Measurements from ENCODE around the gene SCN10A.

The SCN10A gene

GRCh38 chr3:38717355-38718240, 98.4 kb downstream of the SCN10A start:
- no peak for DNase-seq

- no peak for DNase-seq
Observed at GRCh38 chr3:38713121-38713520, 102.9 kb downstream of the SCN10A start.

- DNase-seq: no peak
Observed at GRCh38 chr3:38711321-38711720, 104.7 kb downstream of the SCN10A start.

GRCh38 chr3:38707730-38708129, 108.3 kb downstream of the SCN10A start:
- no peak for DNase-seq

GRCh38 chr3:38706961-38707360, 109.1 kb downstream of the SCN10A start:
- no peak for DNase-seq

- DNase-seq: no peak
Observed at GRCh38 chr3:38702231-38702630, 113.8 kb downstream of the SCN10A start.

GRCh38 chr3:38698760-38699159, 117.3 kb downstream of the SCN10A start:
- DNase-seq: no peak

GRCh38 chr3:38698061-38698460, 118.0 kb downstream of the SCN10A start:
- DNase-seq: no peak

- no peak for DNase-seq
Observed at GRCh38 chr3:38696034-38696433, 120.0 kb downstream of the SCN10A start.

- no peak for DNase-seq
Observed at GRCh38 chr3:38690185-38690584, 125.8 kb downstream of the SCN10A start.

- DNase-seq: no peak
Observed at GRCh38 chr3:38689774-38690173, 126.2 kb downstream of the SCN10A start.

GRCh38 chr3:38689346-38689745, 126.7 kb downstream of the SCN10A start:
- DNase-seq: no peak

GRCh38 chr3:38687321-38687720, 128.7 kb downstream of the SCN10A start:
- DNase-seq: no peak

- no peak for DNase-seq
Observed at GRCh38 chr3:38684546-38684945, 131.5 kb downstream of the SCN10A start.

GRCh38 chr3:38669668-38670067, 146.3 kb downstream of the SCN10A start:
- no peak for DNase-seq

GRCh38 chr3:38662544-38662943, 153.5 kb downstream of the SCN10A start:
- DNase-seq: no peak

- DNase-seq: no peak
Observed at GRCh38 chr3:38658841-38659240, 157.2 kb downstream of the SCN10A start.

GRCh38 chr3:38657369-38657768, 158.6 kb downstream of the SCN10A start:
- DNase-seq: no peak

- peak in 1 of 2 donors; percentile 47 for DNase-seq
Observed at GRCh38 chr3:38655708-38656300, 160.2 kb downstream of the SCN10A start.

GRCh38 chr3:38653685-38654537, 162.1 kb downstream of the SCN10A start:
- DNase-seq: no peak

- DNase-seq: no peak
Observed at GRCh38 chr3:38652934-38653333, 163.1 kb downstream of the SCN10A start.

- peak; percentile 70 to 78 for DNase-seq
Observed at GRCh38 chr3:38651153-38651789, 164.7 kb downstream of the SCN10A start.
